GM10847 (cell line): ENCODE data around the gene ALDH1A1.

Source experiments
- POLR2A ChIP-seq: IDR thresholded peaks from 2 replicates; pipeline ENCODE4 v1.6.1; 2011; ENCODE audit not compliant: insufficient read length; ENCODE audit errors: extremely low read depth

The ALDH1A1 gene

GRCh38 chr9:72952914-72953313 is at the start of gene ALDH1A1:
Gene ALDH1A1 (minus strand): TSS chr9:72953053. CDS start chr9:72953000, 53 bp downstream.
- no peak for TF ChIP-seq POLR2A

- no peak for TF ChIP-seq POLR2A
Observed at GRCh38 chr9:73001860-73002259, 49.0 kb upstream of the ALDH1A1 start.

- TF ChIP-seq POLR2A, result no peak
Observed at GRCh38 chr9:72998363-72998762, 45.5 kb upstream of the ALDH1A1 start.

- no peak for TF ChIP-seq POLR2A
Observed at GRCh38 chr9:72997387-72997995, 44.6 kb upstream of the ALDH1A1 start.

- TF ChIP-seq POLR2A, result no peak
Observed at GRCh38 chr9:72996684-72997314, 43.9 kb upstream of the ALDH1A1 start.

- no peak for TF ChIP-seq POLR2A
Observed at GRCh38 chr9:72996114-72996513, 43.3 kb upstream of the ALDH1A1 start.

GRCh38 chr9:72995131-72996024 is 42.5 kb upstream of the ALDH1A1 start:
- TF ChIP-seq POLR2A, result no peak

- no peak for TF ChIP-seq POLR2A
Observed at GRCh38 chr9:72991772-72992171, 38.9 kb upstream of the ALDH1A1 start.

- no peak for TF ChIP-seq POLR2A
Observed at GRCh38 chr9:72990397-72991182, 37.7 kb upstream of the ALDH1A1 start.

- no peak for TF ChIP-seq POLR2A
Observed at GRCh38 chr9:72986522-72987116, 33.8 kb upstream of the ALDH1A1 start.

GRCh38 chr9:72985746-72986145 is 32.9 kb upstream of the ALDH1A1 start:
- TF ChIP-seq POLR2A, result no peak

GRCh38 chr9:72984991-72985390 is 32.1 kb upstream of the ALDH1A1 start:
- no peak for TF ChIP-seq POLR2A

- no peak for TF ChIP-seq POLR2A
Observed at GRCh38 chr9:72984226-72984947, 31.5 kb upstream of the ALDH1A1 start.
